ENCODE results near the gene CYP11A1.

DNA sequence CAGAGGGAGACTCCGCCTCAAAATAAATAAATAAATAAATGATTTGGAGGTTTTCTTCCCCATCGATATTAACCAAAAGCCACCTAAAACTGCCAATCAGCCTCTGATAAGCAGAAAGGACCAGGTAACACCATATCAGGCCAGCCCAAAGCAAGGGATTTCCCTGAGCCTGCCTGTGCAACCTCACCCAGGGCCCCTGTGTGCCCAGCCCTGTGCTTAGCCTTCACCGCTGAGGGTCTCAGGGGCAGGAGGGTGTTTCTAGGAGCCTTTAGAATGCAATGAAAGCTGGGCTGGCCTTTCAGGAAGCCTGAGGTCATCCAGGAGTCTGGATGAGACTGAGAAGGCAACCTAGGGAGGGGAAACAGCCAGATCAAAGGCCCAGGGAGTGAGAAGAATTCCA is 35.4 kb downstream of the CYP11A1 start:
- TF ChIP-seq, protein P1, sequence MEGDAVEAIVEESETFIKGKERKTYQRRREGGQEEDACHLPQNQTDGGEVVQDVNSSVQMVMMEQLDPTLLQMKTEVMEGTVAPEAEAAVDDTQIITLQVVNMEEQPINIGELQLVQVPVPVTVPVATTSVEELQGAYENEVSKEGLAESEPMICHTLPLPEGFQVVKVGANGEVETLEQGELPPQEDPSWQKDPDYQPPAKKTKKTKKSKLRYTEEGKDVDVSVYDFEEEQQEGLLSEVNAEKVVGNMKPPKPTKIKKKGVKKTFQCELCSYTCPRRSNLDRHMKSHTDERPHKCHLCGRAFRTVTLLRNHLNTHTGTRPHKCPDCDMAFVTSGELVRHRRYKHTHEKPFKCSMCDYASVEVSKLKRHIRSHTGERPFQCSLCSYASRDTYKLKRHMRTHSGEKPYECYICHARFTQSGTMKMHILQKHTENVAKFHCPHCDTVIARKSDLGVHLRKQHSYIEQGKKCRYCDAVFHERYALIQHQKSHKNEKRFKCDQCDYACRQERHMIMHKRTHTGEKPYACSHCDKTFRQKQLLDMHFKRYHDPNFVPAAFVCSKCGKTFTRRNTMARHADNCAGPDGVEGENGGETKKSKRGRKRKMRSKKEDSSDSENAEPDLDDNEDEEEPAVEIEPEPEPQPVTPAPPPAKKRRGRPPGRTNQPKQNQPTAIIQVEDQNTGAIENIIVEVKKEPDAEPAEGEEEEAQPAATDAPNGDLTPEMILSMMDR (IDR thresholded peaks at IDR 0.05; ENCODE audit: insufficient read depth, low read depth, low read length) = no peak
- TF ChIP-seq EZH2 (IDR thresholded peaks at IDR 0.05; ENCODE audit: insufficient read depth, low read length) = no peak
